ENCODE data around the gene PAQR8. TPM values are rescaled to one million over a fixed set of nuclear protein-coding genes. Genes with fewer than 3 reads are reported as not detected.

PAQR8 gene
- total RNA-seq, 1 experiment from 2014 or later: 3.6 TPM

DNA sequence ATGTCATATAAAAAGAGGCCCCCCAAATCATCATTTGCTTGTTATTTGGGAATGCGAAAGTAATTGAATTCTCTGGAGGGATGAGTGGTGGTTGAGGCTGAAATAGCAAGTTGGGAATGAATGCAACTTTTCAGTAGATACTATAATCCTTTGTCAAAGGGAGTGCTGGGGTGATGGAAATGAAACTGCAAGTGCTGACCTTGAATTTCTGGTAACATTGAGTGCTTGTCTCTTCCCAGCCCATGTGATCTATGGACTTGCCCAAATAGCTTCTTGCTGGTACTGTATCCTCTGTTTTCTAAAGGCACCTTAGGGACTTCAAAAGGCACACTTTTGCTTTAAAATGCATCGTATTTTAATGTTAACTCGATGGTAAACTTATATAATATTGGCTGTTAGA is 14.8 kb downstream of the PAQR8 start:
- intact Hi-C loops (cut with micrococcal nuclease; ENCODE audit: unreplicated experiment): no loop called here
- DNase-seq (ENCODE audit: low read depth, low spot score) (no peak), ATAC-seq (no peak)
- ChIA-PET CTCF (no interaction called here), POLR2A (no interaction called here)
- Histone ChIP-seq H3K4me3 (ENCODE audit: low read depth in 2 of 2, low read length in 2 of 2) (no peak overlapping the region), H3K27ac (ENCODE audit: low read length) (no peak overlapping the region), H3K27me3 (ENCODE audit: control insufficient read depth, insufficient read depth, low read length) (no peaks in the 10 kb centered on the region), H3K4me1 (ENCODE audit: control insufficient read depth, insufficient read depth, low read length) (no peaks in the 10 kb centered on the region), H3K36me3 (ENCODE audit: control insufficient read depth, insufficient read depth, low read length) (no peaks in the 10 kb centered on the region), H3K9me3 (ENCODE audit: control insufficient read depth, insufficient read depth, low read depth, low read length) (no peaks in the 10 kb centered on the region)
- TF ChIP-seq TCF7L2 (IDR thresholded peaks at IDR 0.05; ENCODE audit: low read depth, low read length): no peak
- TF ChIP-seq POLR2AphosphoS5 (IDR thresholded peaks at IDR 0.05; ENCODE audit: low read depth, low read length): no peak
- TF ChIP-seq, protein P1, sequence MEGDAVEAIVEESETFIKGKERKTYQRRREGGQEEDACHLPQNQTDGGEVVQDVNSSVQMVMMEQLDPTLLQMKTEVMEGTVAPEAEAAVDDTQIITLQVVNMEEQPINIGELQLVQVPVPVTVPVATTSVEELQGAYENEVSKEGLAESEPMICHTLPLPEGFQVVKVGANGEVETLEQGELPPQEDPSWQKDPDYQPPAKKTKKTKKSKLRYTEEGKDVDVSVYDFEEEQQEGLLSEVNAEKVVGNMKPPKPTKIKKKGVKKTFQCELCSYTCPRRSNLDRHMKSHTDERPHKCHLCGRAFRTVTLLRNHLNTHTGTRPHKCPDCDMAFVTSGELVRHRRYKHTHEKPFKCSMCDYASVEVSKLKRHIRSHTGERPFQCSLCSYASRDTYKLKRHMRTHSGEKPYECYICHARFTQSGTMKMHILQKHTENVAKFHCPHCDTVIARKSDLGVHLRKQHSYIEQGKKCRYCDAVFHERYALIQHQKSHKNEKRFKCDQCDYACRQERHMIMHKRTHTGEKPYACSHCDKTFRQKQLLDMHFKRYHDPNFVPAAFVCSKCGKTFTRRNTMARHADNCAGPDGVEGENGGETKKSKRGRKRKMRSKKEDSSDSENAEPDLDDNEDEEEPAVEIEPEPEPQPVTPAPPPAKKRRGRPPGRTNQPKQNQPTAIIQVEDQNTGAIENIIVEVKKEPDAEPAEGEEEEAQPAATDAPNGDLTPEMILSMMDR (IDR thresholded peaks at IDR 0.05): no peak
- TF ChIP-seq SIN3A (IDR thresholded peaks at IDR 0.05; ENCODE audit: borderline replicate concordance, insufficient read depth, low read depth, low read length): no peak
- TF ChIP-seq, protein P2, sequence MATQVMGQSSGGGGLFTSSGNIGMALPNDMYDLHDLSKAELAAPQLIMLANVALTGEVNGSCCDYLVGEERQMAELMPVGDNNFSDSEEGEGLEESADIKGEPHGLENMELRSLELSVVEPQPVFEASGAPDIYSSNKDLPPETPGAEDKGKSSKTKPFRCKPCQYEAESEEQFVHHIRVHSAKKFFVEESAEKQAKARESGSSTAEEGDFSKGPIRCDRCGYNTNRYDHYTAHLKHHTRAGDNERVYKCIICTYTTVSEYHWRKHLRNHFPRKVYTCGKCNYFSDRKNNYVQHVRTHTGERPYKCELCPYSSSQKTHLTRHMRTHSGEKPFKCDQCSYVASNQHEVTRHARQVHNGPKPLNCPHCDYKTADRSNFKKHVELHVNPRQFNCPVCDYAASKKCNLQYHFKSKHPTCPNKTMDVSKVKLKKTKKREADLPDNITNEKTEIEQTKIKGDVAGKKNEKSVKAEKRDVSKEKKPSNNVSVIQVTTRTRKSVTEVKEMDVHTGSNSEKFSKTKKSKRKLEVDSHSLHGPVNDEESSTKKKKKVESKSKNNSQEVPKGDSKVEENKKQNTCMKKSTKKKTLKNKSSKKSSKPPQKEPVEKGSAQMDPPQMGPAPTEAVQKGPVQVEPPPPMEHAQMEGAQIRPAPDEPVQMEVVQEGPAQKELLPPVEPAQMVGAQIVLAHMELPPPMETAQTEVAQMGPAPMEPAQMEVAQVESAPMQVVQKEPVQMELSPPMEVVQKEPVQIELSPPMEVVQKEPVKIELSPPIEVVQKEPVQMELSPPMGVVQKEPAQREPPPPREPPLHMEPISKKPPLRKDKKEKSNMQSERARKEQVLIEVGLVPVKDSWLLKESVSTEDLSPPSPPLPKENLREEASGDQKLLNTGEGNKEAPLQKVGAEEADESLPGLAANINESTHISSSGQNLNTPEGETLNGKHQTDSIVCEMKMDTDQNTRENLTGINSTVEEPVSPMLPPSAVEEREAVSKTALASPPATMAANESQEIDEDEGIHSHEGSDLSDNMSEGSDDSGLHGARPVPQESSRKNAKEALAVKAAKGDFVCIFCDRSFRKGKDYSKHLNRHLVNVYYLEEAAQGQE (IDR thresholded peaks at IDR 0.05; ENCODE audit: insufficient read depth in 1 of 2, low read depth in 2 of 2, low read length in 1 of 2): no peak
- no TSS peak for BruUV-seq (replicated peaks)
- in situ Hi-C loops (cut with HindIII; ENCODE audit: low pct_unique_long_range_greater_than_20kb, low sequenced_read_pairs): no loop called here

DNA sequence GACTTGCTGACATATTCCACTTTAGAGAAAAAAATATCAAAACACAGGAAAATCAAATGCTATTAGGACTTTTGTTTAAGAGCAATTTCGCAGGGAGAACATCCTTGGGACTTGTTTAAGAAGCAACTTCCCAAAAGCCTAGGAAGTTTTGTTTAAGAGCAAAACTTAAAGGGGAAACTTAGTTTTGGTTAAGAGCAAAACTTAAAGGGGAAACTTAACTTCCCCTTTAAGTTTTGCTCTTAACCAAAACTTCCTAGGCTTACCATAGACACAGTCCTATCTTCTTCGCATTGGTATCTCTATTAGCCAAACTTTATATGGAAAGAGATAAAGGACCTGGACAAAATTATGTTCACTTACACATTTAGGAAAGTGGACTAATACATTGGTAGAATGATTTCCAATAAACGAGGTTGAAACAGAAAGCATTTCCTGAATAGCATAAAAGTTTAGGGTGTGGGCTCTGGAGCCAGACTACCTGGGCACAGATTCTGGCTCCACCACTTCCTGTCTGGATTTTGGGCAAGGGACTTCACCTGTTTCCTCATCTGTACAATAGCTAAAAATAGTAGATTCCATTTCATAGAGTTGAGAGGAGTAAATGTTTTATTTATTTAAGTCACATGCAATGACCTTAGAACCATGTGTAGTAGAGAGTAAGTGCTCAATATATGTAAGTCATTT is 15.7 kb downstream of the PAQR8 start:
- Histone ChIP-seq H3K27ac (ENCODE audit: low read length) (no peak overlapping the region), H3K9me3 (ENCODE audit: control insufficient read depth, insufficient read depth, low read depth, low read length) (no peaks in the 10 kb centered on the region), H3K27me3 (ENCODE audit: control insufficient read depth, insufficient read depth, low read length) (no peaks in the 10 kb centered on the region), H3K36me3 (ENCODE audit: control insufficient read depth, insufficient read depth, low read length) (no peaks in the 10 kb centered on the region), H3K4me1 (ENCODE audit: control insufficient read depth, insufficient read depth, low read length) (no peaks in the 10 kb centered on the region), H3K4me3 (ENCODE audit: low read depth in 2 of 2, low read length in 2 of 2) (no peak overlapping the region)
- intact Hi-C loops (cut with micrococcal nuclease; ENCODE audit: unreplicated experiment): no loop called here
- ATAC-seq: no peak
- in situ Hi-C loops (cut with HindIII; ENCODE audit: low pct_unique_long_range_greater_than_20kb, low sequenced_read_pairs): no loop called here
- no peak for TF ChIP-seq POLR2AphosphoS5 (IDR thresholded peaks at IDR 0.05; ENCODE audit: low read depth, low read length)
- TF ChIP-seq, protein P2 (IDR thresholded peaks at IDR 0.05; ENCODE audit: insufficient read depth in 1 of 2, low read depth in 2 of 2, low read length in 1 of 2): no peak
- TF ChIP-seq TCF7L2 (IDR thresholded peaks at IDR 0.05; ENCODE audit: low read depth, low read length): no peak
- TF ChIP-seq, protein P1 (IDR thresholded peaks at IDR 0.05): no peak
- TF ChIP-seq SIN3A (IDR thresholded peaks at IDR 0.05; ENCODE audit: borderline replicate concordance, insufficient read depth, low read depth, low read length): no peak
- ChIA-PET CTCF (no interaction called here), POLR2A (no interaction called here)
- no peak for DNase-seq (ENCODE audit: low read depth, low spot score)
- BruUV-seq (replicated peaks): no TSS peak

All from Panc1 (cell line).